Breast epithelium (tissue), 4 donors: Measurements from ENCODE around the gene DFFB. TPM values are rescaled to one million over a fixed set of nuclear protein-coding genes. Genes with fewer than 3 reads are reported as not detected.

Experiments used
- DNase-seq, 2 donors: peaks; one replicate each; pipeline ENCODE4 v3.0.0-alpha.2; 2019; ENCODE audit warnings: low spot score in 2 of 2
- H3K27ac ChIP-seq, 2 donors: fragments of 200-600 bp; sonication (generic) in 1 of 2; one replicate each; pipeline ENCODE4 v1.5.1; 2016 to 2019; ENCODE audit warnings: mild to moderate bottlenecking in 1 of 2
- H3K27me3 ChIP-seq, 2 donors: fragments of 200-600 bp; sonication (generic) in 1 of 2; one replicate each; pipeline versions ENCODE4 v1.5.1 to v1.6.0; 2017 to 2019; ENCODE audit warnings: control low read depth in 1 of 2, mild to moderate bottlenecking in 1 of 2
- H3K36me3 ChIP-seq: fragments of 200-600 bp; one replicate; pipeline ENCODE4 v1.5.1; 2019
- H3K4me1 ChIP-seq, 2 donors: fragments of 200-600 bp; sonication (generic); one replicate each; pipeline ENCODE4 v1.5.1; 2016 to 2019; ENCODE audit warnings: control low read depth in 1 of 2
- H3K4me3 ChIP-seq, 3 donors: fragments of 200-600 bp; sonication (generic); 1 replicate in 2 of 3; 2 replicates in 1 of 3; pipeline ENCODE4 v1.5.1; 2016 to 2019; ENCODE audit warnings: mild to moderate bottlenecking in 3 of 3, moderate library complexity in 2 of 3
- H3K9me3 ChIP-seq, 2 donors: fragments of 200-600 bp; sonication (generic) in 1 of 2; one replicate each; pipeline ENCODE4 v1.5.1; 2016 to 2019; ENCODE audit warnings: control low read depth in 1 of 2
- POLR2A ChIP-seq: fragments of 450-650 bp; IDR thresholded peaks from one replicate; pipeline ENCODE4 v1.6.1; 2016; ENCODE audit warnings: antibody characterized with exemption, mild to moderate bottlenecking, moderate library complexity
- POLR2AphosphoS5 ChIP-seq, 3 donors: sonication (generic); formaldehyde crosslinking; IDR thresholded peaks; one replicate each; pipeline ENCODE4 v1.6.1; 2017; ENCODE audit warnings: antibody characterized with exemption in 3 of 3
- intact Hi-C: fragments of 100-400 bp; cut with DNase I; formaldehyde crosslinking; loops from one replicate; pipeline ENCODE4 v1.15.1; 2023; ENCODE audit warnings: low total_unique reads
- total RNA-seq, 3 donors: library from RNA; depleted of rRNA; stranded (reverse); fragments of >200 nt; gene quantifications; one replicate each; pipeline ENCODE4 v1.1.0, GENCODE V29; 2016
- TF ChIP-seq, protein P1 (sequence below), 3 donors: fragments of 450-650 bp; IDR thresholded peaks; one replicate each; pipeline ENCODE4 v1.5.1; 2016 to 2017; ENCODE audit warnings: antibody characterized with exemption in 3 of 3, mild to moderate bottlenecking in 3 of 3, moderate library complexity in 3 of 3

The DFFB gene
- total RNA-seq, 3 donors from 2014 or later: 9.1 to 14.4 (median 11.3) TPM

DNA sequence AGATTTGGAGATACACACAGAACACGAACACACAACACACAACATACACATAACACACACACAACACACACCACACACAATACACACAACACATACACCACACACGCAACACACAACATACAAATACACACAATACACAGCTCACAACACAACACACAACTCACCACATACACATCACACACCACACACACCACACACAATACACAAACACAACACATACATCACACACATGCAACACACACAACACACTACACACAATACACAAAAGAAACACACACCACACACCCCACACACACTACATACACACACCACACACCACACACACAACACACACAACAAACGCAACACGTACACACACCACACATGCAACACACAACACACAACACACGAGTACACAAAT lies 71.8 kb downstream of the DFFB start:
- H3K27ac ChIP-seq: no peak overlapping the region
- no peak for TF ChIP-seq POLR2A
- TF ChIP-seq, protein P1, sequence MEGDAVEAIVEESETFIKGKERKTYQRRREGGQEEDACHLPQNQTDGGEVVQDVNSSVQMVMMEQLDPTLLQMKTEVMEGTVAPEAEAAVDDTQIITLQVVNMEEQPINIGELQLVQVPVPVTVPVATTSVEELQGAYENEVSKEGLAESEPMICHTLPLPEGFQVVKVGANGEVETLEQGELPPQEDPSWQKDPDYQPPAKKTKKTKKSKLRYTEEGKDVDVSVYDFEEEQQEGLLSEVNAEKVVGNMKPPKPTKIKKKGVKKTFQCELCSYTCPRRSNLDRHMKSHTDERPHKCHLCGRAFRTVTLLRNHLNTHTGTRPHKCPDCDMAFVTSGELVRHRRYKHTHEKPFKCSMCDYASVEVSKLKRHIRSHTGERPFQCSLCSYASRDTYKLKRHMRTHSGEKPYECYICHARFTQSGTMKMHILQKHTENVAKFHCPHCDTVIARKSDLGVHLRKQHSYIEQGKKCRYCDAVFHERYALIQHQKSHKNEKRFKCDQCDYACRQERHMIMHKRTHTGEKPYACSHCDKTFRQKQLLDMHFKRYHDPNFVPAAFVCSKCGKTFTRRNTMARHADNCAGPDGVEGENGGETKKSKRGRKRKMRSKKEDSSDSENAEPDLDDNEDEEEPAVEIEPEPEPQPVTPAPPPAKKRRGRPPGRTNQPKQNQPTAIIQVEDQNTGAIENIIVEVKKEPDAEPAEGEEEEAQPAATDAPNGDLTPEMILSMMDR (IDR thresholded peaks at IDR 0.05): no peak
- no peak overlapping the region for H3K4me3 ChIP-seq
- no peaks in the 10 kb centered on the region for H3K36me3 ChIP-seq
- peaks cover 0 to 51% of the 10 kb centered on the region in 2 donors for H3K27me3 ChIP-seq
- no peaks in the 10 kb centered on the region for H3K4me1 ChIP-seq
- intact Hi-C loops: no loop called here
- no peaks in the 10 kb centered on the region for H3K9me3 ChIP-seq
- no peak for DNase-seq

DNA sequence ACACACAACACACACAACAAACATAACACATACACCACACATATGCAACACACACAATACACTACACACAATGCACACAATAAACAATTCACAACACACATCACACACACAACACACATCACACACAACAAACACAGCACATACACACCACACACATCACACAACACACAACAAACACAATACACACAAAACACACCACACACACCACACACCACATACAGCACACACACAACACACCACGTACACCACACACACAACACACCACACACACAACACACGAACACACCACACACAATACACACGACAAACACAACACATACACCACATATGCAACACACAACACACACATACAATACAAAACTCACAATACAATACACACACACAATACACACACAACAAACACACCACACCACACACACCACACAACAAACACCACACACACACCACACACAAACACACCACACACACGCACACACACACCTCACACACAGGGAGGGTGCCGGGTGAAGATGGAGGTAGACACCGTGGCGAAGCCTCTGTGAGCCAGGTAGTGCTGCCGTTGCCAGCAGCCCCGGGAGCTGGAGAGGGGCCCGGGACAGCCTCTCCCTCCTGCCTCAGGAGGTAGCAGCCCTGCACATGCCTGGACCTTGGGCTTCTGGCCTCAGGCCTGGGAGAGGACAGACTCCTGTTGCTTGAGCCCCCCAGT lies 73.2 kb downstream of the DFFB start:
- no peaks in the 10 kb centered on the region for H3K4me1 ChIP-seq
- H3K36me3 ChIP-seq: no peaks in the 10 kb centered on the region
- peaks cover 0 to 4% of the 10 kb centered on the region in 2 donors for H3K9me3 ChIP-seq
- H3K27me3 ChIP-seq: peaks cover 0 to 45% of the 10 kb centered on the region in 2 donors
- no peak overlapping the region for H3K4me3 ChIP-seq
- intact Hi-C loops: no loop called here
- TF ChIP-seq POLR2AphosphoS5 (IDR thresholded peaks at IDR 0.05) (no peak), POLR2A (no peak)
- TF ChIP-seq, protein P1 (IDR thresholded peaks at IDR 0.05): no peak
- DNase-seq: no peak
- no peak overlapping the region for H3K27ac ChIP-seq

DNA sequence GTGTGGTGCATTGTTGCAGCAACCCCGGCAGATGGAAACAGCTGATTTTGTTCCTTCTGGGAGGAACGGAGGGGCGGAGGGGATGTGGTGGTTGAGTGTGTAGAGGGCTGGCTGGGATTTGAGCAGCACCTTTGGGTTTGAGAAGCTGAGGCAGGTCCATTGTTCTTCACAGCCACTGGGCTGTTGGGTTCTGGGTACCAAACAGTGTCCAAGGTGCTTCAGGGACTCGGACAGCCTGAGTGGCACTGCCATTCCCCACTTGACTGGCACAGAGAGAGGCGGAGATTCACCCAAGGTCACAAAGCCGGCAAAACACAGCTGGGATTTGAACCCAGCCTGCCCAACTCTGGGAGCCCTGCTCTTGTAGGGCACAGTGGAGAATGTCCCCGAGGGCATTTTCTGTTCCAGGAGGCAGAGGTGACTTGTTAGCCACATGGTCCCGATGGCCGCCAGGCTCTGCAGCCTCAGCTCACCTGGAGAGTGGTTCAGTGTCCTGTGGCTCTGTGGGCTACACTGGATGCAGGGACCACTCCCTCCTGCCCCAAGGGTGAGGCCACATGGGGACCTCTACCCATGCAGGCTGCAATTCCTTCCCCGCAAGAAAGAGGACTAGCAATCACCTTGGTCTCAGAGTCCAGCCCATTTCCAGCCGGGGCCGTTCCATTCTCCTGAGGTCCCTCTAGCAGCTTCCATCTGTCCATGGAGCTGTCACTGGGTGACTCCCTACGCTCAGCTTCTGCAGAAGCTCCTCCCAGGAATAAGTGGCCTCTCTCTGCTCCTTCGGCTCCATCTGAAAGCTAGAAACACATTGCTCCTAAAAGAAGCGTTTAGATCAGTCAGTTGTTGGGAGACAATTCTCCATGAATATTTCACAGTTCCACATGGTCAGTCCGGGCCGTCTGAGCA lies 74.0 kb downstream of the DFFB start:
- TF ChIP-seq POLR2AphosphoS5 (IDR thresholded peaks at IDR 0.05) (no peak), POLR2A (no peak)
- TF ChIP-seq, protein P1 (IDR thresholded peaks at IDR 0.05): no peak
- peaks cover 0 to 5% of the 10 kb centered on the region in 2 donors for H3K9me3 ChIP-seq
- intact Hi-C loops: no loop called here
- DNase-seq: no peak
- H3K27me3 ChIP-seq: peaks cover 0 to 40% of the 10 kb centered on the region in 2 donors
- no peaks in the 10 kb centered on the region for H3K36me3 ChIP-seq
- no peak overlapping the region for H3K4me3 ChIP-seq
- no peak overlapping the region for H3K27ac ChIP-seq
- no peaks in the 10 kb centered on the region for H3K4me1 ChIP-seq

DNA sequence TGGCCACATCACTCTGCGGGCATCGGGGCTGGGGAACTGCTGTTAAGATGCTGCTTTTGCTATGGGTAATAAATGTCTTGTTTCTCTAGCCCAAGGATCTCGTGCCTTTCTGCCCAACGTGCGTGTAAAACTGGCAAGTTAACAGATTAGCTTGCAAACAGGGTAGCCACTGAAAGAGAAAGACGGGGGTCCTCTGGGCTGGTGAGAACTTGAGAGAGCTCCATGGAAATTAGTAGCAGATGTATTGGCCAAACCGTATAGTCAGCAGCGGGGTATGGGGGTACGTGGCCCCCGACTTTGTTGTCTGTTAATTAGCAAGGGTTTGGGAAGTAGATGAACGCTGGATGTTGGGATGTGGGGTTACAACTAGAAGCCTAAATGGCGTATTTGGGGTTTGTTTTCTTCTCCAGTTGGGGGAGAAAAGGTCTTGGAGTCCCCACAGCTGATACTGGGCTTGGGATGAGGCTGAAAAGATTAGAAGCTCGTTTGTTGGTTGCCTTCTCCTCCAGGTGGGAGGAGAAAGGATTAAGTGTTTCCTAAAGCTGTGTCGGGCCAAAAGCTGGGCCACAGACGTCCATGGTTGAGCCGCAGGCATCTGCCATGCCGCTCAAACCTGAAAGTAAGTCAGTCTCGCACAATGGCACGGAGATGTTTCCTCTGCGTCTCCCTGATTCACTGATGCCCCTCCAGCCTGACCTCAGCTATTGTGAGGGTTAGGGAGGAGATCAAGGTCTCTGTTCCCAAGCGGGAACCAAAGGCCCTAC lies 75.1 kb downstream of the DFFB start:
- Histone ChIP-seq H3K27me3 (peaks cover 0 to 39% of the 10 kb centered on the region in 2 donors), H3K4me1 (no peaks in the 10 kb centered on the region), H3K27ac (no peak overlapping the region), H3K9me3 (peaks cover 5 to 8% of the 10 kb centered on the region in 2 donors), H3K4me3 (no peak overlapping the region), H3K36me3 (no peaks in the 10 kb centered on the region)
- TF ChIP-seq POLR2AphosphoS5 (IDR thresholded peaks at IDR 0.05) (no peak), POLR2A (no peak)
- TF ChIP-seq, protein P1 (IDR thresholded peaks at IDR 0.05): no peak
- intact Hi-C loops: no loop called here
- no peak for DNase-seq

Other genes with a start within 250 kb of the DFFB start
- gene MEGF6, start 246.0 kb upstream of the DFFB start, total RNA-seq: 10 to 100 TPM; 19.3 to 32.1 (median 24.2) TPM
- 10 to 100 TPM; 32.4 to 56.8 (median 34.5) TPM for gene TPRG1L, start 232.5 kb upstream of the DFFB start, total RNA-seq
- 10 to 100 TPM; 19.3 to 23.6 (median 20.2) TPM for gene WRAP73, start 207.4 kb upstream of the DFFB start, total RNA-seq
- 1 to 10 TPM in 1 of 3 donors, under 1 TPM in 1, not detected in 1; 0.66 to 1.0 TPM for gene TP73, start 205.0 kb upstream of the DFFB start, total RNA-seq
- gene CCDC27, start 105.0 kb upstream of the DFFB start, total RNA-seq: not detected
- 1 to 10 TPM; 1.3 to 4.7 (median 4.6) TPM for gene SMIM1, start 84.7 kb upstream of the DFFB start, total RNA-seq
- gene LRRC47, start 61.0 kb upstream of the DFFB start, total RNA-seq: 10 to 100 TPM; 31.5 to 34.2 (median 34.2) TPM
- gene CEP104, start 265 bp upstream of the DFFB start, total RNA-seq: 10 to 100 TPM; 24.0 to 33.8 (median 30.5) TPM
- 10 to 100 TPM; 17.6 to 24.9 (median 18.1) TPM for gene C1orf174, start 42.8 kb downstream of the DFFB start, total RNA-seq